ENCODE results near the gene BCLAF3.

Gene BCLAF3

GRCh38 chrX:19954335-19955096 lies 36.3 kb downstream of the BCLAF3 start:
- Mint-ChIP-seq H3K9me3 (no peaks in the 10 kb centered on the region), H3K27ac (no peak overlapping the region), H3K4me1 (no peaks in the 10 kb centered on the region), H3K36me3 (no peaks in the 10 kb centered on the region), H3K4me3 (no peak overlapping the region), H3K27me3 (no peaks in the 10 kb centered on the region)
- no peak for ATAC-seq

GRCh38 chrX:19953145-19953544 lies 37.7 kb downstream of the BCLAF3 start:
- Mint-ChIP-seq H3K27me3 (no peaks in the 10 kb centered on the region), H3K4me3 (no peak overlapping the region), H3K4me1 (no peaks in the 10 kb centered on the region), H3K9me3 (no peaks in the 10 kb centered on the region), H3K36me3 (peaks cover 12% of the 10 kb centered on the region), H3K27ac (no peak overlapping the region)
- ATAC-seq, result no peak

- Mint-ChIP-seq H3K4me1 (no peaks in the 10 kb centered on the region), H3K27me3 (no peaks in the 10 kb centered on the region), H3K27ac (no peak overlapping the region), H3K4me3 (no peak overlapping the region), H3K36me3 (peaks cover 25% of the 10 kb centered on the region), H3K9me3 (no peaks in the 10 kb centered on the region)
- no peak for ATAC-seq
Observed at GRCh38 chrX:19949340-19949739, 41.5 kb downstream of the BCLAF3 start.

GRCh38 chrX:19947612-19948011 lies 43.2 kb downstream of the BCLAF3 start:
- Mint-ChIP-seq H3K4me3 (no peak overlapping the region), H3K27me3 (no peaks in the 10 kb centered on the region), H3K9me3 (no peaks in the 10 kb centered on the region), H3K36me3 (peaks cover 25% of the 10 kb centered on the region), H3K27ac (no peak overlapping the region), H3K4me1 (no peaks in the 10 kb centered on the region)
- ATAC-seq, result no peak

Measured in stimulated activated memory B cell treated with anti-CD40 and anti-IgM and Interleukin-4, amounts not matched to agents 10 μg/mL and 1 μg/mL and 100 μg/mL, for 72 hours (primary cell).